Effector CD8-positive, alpha-beta T cell (primary cell): Measurements from ENCODE around the gene NF1.
"Not testable (repeated sequence)": the region's sequence is repeated elsewhere in the genome, so short reads cannot be mapped to it uniquely, and the experiment has no call there.

Experiments used
- DNase-seq: peaks from one replicate; lab custom pipeline; 2025; lab: John Stamatoyannopoulos, UW

NF1 gene

DNA sequence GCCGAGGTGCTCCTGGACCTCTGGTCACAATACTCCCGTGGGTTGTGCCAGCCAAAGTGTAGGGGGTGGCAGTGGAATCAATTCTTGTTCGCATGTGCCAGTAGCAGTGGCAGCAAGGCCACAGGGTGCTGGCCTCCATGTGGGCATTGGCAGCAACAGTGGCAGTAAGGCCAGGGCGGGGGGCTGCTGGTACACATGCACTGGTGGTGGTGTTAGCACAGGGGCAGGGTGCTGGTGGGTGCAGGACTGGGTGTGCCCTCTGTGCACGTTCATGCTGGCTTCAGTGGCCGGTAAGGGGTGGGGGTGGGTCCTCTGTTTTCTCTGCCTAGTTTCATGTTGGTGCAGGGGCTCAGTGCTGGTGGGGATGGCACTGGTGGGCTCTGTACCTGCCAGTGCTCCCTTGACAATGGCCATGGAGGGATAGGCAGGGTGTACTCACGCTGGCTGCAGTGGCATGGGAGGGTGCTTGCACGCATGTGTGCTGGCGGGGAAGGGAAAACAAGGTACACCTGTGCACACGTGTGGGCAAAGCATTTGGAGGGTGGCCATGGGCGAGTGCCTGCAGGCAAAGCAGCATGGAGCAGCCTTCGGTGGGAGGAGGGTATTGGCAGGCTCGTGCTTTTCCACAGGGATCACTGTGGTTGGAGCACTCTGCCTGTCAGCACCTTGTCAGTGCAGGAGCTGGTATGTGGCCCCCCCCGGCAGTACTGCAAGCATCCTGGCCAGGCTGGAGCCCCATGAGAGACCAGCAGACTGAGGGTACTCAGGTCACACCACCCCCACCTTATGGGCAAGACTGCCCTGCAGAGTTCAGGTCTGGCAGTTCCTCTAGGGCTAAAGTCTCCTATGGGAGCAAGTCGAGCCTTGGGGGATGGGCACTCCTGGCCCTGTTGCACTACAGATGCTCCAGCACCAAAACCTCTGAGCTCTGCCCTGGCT lies 35.8 kb downstream of the NF1 start:
- DNase-seq: no peak

DNA sequence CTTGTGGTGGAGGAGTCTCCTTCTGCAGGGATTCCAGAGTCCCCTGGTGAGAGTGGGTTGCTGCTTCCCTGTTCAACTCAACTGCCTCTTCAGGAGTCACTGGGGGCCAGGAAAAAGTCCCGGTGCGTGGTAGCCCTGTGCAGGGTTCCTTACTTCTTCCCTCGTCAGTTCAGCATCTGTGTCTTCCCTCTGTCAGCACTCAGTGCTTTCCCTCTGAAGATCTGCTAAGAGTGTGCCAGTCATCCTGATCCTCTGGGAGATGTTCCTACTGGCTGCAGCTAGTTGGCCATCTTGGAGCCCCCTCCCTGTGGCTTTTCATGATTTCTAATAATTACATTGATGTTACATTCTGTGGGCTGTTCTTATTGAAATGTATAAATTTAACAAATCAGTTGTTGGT lies 36.5 kb downstream of the NF1 start:
- DNase-seq: no peak

DNA sequence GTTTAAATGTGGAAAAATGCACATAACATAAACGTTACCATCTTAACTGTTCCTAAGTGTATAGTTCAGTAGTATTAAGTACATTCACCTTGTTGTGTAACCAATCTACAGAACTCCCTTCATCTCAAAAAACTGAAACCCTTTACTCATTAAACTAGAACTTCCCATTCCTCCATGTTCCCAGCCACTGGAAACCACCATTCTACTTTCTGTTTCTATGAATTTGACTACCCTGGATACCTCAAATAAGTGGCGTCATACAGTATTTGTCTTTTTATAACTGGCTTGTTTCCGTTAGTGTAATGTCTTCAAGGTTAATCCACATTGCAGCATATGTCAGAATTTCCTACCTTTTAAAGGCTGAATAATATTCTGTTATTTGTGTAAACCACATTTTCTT lies 38.2 kb downstream of the NF1 start:
- no peak for DNase-seq

DNA sequence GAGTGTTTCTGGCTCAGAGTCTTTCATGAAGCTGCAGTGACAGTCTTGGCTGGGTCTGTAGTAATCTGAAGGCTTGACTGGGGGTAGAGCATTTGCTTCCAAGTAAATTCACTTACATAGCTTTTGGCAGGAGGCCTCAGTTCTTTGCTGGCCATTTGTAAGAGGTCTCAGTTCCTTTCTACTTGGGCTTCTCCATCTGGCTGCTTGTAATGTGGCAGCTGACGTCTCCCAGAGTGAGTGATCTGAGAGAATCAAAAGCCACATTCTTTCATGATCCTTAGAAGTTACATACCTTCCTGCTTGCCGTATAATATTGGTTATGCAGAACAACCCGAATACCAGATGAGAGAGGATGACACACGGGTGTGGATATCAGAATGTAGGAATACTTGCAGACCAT lies 39.8 kb downstream of the NF1 start:
- no peak for DNase-seq

DNA sequence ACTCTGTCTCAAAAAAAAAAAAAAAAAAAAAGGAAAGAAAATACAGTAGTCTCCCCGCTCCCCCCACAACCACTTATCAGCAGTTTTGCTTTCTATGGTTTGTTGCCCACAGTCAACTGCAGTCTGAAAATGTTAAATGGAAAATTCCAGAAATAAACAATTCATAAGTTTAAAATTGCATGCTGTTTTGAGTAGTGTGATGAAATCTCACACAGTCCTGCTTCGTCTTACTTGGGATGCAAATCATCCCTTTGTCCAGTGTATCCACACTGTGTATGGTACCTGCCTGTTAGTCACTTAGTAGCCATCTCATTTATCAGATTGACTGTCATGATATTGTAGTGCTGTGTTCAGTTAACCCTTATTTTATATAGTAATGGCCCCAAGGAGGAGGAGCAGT lies 41.5 kb downstream of the NF1 start:
- DNase-seq: no peak

DNA sequence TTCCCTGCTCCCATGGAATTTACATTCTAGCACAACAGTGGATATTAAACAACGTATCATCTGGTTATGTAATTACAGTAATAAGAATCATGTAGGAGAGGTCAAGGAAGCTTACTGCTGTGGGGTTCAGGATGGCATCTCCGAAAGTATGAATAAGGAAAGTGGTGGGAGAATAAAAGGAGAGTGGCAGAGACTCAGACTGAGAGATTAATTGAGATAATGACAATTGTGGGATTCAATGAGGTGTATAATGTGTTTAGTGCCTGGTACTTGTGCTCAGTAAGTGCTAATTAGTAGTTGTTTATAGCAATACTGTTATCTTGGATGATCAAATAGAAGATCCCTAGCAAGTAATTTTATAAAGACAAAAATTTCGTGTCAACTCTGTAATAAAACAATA lies 45.3 kb downstream of the NF1 start:
- no peak for DNase-seq

DNA sequence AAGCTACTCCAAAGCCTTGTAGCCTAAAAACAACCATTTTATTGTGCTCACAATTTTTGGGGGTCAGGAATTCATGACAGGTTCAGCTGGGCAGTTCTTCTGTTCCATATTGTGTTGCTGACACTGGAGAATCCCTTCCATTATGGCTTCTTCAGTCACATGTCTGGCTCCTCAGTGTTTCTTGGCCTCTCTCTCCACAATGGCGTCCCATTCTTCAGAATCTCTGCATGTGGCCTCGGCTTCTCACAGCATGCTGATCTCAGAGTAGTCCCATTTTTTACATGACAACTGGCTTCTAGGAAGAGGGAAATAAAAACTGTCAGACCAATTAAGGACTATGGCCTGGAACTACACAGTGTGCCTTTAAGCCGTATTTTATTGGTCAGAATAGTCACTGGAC lies 49.7 kb downstream of the NF1 start:
- DNase-seq: no peak

DNA sequence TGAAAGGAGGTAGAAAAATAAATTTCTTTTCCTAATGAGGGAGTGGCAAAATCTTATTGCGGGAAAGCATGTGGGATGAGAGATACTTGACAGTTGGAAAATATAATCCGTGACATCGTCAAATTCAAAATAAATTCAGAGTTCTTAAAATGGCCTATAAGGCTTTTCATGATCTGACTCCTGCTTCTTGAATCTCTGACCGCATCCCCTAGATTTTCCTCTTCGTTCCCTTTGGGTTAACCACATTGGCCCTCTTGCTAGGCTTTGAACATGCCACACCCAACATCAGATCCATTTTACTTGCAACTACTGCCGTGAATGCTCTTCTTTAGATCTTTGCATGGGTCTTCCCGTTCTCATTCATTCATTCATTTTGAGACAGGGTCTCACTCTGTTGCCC lies 50.1 kb downstream of the NF1 start:
- no peak for DNase-seq

DNA sequence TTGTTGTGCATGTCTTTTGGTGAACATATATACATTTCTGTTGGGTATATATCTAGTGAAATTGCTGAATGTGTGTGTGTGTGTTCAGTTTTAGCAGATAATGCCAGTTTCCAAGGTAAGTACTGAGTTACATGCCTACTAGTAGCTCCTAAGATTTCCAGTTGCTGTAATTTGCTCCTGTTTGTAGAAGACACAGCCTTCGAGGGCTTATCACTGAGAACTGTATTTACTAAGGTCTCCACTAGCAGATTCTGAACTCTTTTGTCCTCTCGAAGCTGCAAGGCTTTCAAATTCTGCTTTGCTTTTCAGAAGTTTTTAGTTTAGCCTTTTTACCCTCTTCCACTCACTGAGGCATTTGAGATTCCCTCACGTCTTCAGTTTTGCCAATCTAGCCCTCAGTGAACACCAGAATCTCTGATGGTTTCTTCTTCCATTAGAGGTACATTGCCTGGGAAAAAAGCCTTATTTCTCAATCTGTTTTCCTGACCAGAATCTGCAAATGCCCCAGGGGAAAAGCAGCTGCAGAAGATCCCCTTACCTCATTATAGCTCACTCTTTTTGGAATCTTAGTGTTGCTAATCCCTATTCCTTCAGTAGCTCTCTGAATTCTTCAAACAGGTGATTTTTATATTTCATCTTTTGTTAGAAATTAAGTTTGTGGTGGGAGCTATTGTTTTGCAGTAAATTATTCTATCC lies 52.9 kb downstream of the NF1 start:
- no peak for DNase-seq

DNA sequence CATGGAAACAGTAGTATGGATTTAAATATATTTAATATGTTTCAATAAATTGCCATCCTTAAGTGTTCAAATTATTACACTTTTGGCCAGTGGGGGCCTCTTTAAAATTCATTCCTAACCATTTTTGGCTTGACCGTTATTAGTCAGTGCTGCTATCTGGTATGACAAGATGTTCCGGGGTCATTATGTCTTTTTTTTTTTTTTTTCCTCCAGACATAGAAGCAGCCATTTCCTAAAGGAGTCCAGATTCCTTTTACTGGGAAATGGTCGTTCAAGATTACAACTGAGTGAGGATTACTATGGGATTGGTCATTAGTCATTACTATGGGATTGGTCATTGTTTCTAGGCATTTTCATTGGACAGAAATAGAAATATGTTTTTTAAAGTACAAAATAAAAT lies 53.4 kb downstream of the NF1 start:
- DNase-seq: no peak

DNA sequence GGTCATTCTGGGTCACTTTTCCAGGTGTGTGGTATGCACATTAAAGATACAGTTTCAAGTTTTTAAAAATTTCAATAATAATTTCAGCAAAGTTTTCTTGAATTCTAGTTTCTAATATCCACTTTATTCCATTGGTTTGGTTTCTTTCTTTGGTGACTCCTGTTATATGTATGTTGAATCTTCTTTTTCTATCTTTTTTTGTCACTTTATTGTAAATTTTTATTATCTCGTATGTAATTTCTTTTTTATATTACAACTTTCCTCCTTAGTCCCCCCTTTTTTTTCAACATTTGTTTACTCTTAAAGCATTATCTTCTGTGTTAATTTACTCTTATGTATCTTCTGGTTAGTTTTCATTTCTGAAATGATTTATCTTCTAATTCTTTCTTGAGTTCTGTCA lies 57.5 kb downstream of the NF1 start:
- no peak for DNase-seq

DNA sequence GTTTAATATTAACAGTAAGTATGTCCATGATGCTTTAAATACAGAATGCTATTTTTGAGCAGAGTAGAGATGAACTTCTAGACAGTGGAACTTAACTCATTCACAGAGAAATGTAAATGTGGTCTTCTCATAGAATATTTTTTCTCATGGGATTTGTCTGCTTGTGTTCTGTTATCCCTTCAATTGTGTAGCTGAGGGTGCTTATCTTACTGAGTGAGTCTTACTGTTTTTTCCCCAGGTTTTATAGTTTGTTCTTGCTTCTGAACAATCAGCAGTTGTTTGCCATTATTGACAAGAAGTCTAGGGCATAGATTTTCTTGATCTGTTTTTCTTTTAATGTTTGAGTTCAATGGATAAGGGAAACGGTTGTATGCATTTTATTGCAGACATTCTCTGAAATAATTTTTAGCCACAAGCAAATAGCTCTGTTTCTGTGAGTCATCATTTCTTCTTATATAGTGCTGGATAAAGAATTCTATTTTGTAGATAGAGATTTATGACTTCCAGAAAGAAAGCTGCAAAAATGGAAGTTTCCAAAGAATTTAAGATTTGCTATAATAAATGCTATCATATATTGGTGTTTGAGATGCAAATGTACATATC lies 60.5 kb downstream of the NF1 start:
- no peak for DNase-seq

DNA sequence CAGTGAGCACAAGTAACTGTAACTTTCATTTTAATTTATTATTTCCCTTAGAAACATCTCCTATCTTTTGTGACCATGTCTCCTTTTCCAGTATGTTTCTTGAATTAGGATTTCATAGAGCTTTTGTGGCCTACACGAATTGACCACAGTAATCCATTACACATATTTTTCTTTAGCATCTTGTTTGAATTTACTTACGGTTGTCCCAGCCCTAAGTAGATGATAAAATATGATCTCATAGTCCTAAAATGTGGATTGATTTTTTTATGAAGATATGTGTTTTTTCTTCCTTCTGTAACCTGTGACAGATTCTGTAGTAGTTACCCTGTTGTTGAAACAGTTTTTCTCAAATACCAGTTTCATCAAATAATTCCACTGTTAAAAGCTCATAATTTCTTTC lies 61.5 kb downstream of the NF1 start:
- no peak for DNase-seq

DNA sequence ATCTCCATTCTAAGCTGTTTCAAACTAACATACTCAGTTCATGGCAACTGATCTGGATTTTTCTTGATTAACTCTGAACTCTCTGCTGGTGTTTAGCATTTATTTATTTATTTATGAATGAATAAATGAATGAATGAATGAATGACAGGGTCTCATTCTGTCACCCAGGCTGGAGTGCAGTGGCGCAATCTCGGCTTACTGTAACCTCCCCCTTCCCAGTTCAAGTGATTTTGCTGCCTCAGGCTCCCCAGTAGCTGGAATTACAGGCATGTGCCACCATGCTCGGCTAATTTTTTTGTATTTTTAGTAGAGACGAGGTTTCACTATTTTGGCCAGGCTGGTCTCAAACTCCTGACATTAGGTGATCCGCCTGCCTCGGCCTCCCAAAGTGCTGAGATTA lies 62.1 kb downstream of the NF1 start:
- not testable (repeated sequence) for DNase-seq

DNA sequence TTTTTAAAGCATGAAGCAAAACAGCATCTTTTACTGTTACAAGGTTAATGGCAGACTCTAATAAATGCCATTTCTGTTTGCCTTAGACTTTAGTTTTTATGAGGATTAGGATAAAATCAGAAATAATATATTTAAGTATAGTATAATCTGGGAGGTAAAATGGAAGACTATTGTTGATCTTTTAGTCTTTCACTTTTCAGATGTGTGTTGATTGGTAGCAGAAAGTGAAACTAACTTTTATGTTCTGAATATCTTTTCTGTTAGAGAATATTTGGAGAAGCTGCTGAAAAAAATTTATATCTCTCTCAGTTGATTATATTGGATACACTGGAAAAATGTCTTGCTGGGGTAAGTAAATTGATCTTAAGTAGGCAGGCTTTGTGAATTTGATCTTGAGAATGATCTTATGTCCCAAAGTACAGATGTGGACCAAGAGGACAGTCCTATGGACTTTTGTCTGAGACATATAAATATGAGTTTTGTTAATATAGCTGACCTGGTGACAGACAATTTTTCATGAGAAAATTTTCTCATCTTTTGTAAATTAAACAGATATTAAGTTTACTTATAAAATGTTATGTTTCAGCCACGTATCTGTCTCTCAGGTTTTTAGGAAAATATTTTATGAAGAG lies 64.1 kb downstream of the NF1 start:
- DNase-seq: no peak

DNA sequence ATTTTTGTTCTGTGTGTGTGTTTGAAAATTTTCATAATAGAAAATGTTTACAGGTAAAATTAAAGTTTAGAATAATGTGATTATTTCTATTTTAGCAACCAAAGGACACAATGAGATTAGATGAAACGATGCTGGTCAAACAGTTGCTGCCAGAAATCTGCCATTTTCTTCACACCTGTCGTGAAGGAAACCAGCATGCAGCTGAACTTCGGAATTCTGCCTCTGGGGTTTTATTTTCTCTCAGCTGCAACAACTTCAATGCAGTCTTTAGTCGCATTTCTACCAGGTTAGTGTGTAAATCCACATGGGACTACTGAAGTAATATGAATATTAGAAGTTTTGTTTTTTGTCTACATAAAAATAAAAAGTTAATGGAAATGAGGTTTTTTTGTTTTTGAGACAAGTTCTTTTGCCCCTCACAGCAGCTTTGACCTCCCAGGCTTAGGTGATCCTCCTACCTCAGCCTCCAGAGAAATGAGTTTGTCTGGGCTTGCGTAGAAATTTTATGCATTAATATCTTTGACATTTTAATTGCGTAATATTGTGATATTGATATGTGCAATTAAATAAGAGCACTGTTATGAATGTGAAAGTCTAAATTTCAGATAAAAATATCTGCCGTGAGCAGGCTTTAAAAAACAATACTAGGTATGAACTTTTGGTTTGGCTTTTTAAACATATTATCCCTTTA lies 68.5 kb downstream of the NF1 start:
- no peak for DNase-seq

DNA sequence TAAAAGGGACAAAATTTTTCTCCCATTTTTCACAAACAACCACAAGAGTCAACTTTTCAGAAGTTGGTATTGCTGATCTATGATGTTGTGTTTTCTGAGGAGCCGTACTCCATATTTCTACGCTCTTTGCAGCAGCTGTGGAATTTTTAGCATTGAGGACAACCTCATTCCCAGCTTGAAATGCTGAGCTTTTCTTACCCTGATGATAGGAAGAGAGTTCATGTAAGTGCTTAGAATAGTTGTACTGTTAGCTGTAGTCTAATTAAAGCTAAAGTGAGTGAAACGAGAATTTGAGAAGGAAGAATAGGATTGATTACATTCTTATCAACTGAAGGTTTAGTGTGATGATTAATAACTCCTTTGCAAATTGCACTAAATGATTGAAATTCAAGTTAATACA lies 72.3 kb downstream of the NF1 start:
- no peak for DNase-seq

DNA sequence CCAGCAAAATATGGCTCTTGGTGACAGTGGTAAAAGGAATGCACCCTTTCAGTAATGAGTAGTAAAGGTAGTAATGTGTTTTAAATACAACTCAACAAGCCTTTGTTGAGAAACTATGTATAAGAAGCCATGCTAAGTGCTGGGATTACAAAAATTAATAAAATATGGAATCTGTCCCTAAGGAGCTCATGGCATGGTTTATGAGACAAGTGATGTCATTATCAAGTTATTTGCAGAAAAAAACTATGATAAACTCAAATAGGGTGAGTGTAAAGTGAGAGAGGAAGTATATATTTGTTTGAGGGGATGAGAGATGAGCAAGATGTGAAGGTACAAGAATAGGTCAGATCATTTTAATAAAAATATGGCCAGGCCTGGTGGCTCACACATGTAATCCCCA lies 76.9 kb downstream of the NF1 start:
- no peak for DNase-seq

DNA sequence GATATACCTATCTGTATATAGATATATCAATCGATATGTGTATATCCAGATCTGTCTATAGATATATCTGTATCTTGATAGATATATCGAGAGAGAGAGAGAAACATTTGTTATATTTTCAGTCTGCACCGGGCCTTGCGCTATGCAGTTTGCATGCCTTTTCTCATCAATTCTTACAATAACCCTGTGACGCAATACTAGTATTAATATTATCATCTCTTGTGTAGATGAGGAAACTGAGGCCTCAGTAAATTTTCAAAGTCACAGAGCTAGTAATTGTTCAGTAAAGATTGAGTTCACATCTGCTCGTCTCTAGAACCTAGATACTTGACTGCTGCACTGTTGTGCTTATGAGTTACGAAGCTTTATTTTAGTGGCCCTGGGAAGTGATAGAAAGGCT lies 77.6 kb downstream of the NF1 start:
- no peak for DNase-seq

DNA sequence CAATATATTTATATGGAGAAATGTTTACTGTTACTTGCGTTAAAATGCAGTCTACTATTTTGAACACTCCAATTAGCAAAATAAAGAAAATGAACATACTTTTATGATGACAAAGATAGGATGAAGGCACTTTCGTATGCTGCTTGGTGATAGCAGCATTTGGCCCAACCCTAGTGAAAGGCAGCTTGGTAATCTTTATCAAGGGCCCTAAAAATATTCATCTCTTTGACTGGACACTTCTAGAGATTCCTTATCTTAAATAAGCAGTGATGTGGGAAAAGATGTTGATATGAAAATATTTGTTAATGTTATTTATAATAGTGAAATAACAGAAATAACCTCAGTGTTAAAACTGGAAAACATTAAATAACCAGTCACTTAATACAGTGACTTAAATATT lies 79.4 kb downstream of the NF1 start:
- no peak for DNase-seq

DNA sequence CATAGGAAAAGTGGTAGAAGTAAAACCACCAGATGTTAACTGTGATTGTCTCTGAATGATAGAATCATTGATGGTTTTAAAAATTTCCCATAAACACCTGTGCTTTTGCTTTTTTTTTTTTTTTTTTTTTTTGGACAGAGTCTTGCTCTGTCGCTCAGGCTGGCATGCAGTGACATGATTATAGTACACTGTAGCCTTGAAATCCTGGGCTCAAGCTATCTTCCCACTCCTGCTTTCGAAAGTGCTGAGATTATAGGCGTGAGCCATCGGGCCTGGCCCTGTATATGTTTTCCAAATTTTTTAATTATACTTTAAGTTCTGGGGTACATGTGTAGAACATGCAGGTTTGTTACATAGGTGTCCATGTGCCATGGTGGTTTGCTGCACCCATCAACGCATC lies 80.5 kb downstream of the NF1 start:
- no peak for DNase-seq

DNA sequence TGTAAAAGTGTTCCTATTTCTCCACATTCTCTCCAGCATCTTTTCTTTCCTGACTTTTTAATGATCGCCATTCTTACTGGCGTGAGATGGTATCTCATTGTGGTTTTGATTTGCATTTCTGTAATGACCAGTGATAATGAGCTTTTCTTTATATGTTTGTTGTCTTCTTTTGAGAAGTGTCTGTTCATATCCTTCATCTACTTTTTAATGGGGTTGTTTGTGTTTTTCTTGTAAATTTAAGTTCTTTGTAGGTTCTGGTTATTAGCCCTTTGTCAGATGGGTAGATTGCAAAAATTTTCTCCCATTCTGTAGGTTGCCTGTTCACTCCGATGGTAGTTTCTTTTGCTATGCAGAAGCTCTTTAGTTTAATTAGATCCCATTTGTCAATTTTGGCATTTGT lies 81.4 kb downstream of the NF1 start:
- not testable (repeated sequence) for DNase-seq
